ENCODE data around the gene CEP70.
"Not testable (repeated sequence)": the region's sequence is repeated elsewhere in the genome, so short reads cannot be mapped to it uniquely, and the experiment has no call there.

Gene CEP70

GRCh38 chr3:138588445-138588844 is 5.6 kb downstream of the CEP70 start:
- DNase-seq = no peak

GRCh38 chr3:138587374-138587773 is 6.7 kb downstream of the CEP70 start:
- no peak for DNase-seq

GRCh38 chr3:138578961-138579574 is 15.0 kb downstream of the CEP70 start:
- no peak for DNase-seq

DNA sequence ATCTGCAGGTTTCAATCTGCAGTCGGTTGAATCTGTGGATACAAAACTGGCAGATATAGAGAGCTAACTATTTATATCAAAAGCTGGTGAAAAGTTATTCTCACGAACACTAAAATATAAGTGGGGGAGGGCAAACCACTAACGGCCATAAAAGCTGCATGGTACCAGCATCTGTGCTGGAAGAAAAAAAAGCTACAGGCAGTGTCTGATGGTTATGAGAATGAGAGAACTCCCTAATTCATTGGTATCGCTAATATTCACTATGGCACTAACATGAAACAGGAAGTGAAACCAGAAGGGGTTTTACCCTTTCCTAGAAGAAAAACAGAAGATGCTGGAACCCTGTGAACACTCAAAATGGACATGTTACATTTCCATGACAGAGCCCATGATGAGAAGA is 15.9 kb downstream of the CEP70 start:
- DNase-seq = no peak

DNA sequence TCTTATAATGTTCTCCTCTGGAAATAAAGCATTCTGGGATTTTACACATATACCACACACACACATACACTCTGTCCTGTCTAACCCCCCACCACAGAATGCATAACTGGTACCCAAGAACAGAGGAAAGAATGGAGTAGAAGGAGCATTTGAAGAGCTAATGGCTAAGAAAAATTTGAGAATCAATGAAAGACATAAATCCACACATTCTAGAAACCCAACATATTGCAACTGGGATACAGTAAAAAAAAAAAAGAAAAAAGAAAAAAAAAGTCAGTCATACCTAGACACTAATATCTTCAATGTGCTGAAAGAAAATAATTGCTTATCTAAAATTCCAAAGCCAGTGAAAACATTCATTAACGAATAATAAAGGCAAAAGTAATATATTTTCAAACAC is 20.9 kb downstream of the CEP70 start:
- no peak for DNase-seq

- not testable (repeated sequence) for DNase-seq
These were observed 24.4 kb downstream of the CEP70 start for GRCh38 chr3:138569624-138570023.

DNA sequence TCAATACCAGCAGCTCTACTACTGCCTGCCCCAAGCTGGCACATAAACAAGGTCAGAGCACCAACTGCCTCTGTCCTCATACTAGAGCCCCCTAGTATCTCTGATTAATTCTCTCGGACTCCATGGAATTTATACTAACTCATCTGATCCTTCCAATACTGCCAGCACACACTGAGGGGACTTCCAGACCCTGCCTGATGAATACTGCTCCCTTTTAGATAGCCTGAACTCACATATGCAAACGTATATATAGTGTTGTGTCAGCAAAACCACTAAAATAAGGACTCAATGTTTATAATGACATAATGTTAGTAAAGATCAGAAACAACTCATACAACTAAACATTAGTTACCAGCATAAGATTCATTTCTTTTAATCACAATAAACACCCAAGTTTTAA is 25.0 kb downstream of the CEP70 start:
- no peak for DNase-seq

- no peak for DNase-seq
These were observed 26.7 kb downstream of the CEP70 start for GRCh38 chr3:138567403-138567802.

GRCh38 chr3:138566293-138566692 is 27.8 kb downstream of the CEP70 start:
- not testable (repeated sequence) for DNase-seq

- DNase-seq = not testable (repeated sequence)
These were observed 31.2 kb downstream of the CEP70 start for GRCh38 chr3:138562902-138563301.

DNA sequence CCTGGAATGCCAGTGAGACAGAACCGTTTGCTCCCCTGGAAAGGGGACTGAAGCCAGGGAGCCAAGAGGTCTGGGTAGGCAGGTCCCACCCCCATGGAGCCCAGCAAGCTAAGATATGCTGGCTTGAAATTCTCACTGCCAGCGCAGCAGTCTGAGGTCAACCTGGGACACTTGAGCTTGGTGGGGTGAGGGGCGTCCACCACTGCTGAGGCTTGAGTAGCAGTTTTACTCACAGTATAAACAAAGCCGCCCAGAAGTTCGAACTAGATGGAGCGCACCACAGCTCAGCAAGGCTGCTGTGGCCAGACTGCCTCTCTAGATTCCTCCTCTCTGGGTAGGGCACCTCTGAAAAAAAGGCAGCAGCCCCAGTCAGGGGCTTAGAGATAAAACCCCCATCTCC is 33.6 kb downstream of the CEP70 start:
- no peak for DNase-seq

DNA sequence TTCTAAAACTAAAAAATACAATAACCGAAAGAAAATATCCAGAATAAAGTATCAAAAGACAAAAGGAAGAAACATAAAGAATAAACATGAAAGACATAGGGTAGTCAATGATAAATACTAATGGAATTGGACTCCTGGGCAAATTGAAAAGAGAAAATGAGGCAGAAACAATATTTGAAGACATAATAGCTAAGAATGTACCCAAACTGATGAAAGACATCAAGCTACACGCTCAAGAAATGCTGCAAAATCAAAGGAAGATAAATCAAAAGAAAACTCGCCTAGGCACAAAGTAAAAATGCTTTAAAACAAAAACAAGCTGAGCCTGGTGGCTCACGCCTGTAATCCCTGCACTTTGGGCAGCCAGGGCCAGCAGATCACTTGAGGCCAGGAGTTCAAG is 34.9 kb downstream of the CEP70 start:
- no peak for DNase-seq

GRCh38 chr3:138554775-138555174 is 39.3 kb downstream of the CEP70 start:
- not testable (repeated sequence) for DNase-seq

GRCh38 chr3:138550958-138551357 is 43.1 kb downstream of the CEP70 start:
- DNase-seq = not testable (repeated sequence)

- DNase-seq = no peak
These were observed 44.7 kb downstream of the CEP70 start for GRCh38 chr3:138549179-138549977.

DNA sequence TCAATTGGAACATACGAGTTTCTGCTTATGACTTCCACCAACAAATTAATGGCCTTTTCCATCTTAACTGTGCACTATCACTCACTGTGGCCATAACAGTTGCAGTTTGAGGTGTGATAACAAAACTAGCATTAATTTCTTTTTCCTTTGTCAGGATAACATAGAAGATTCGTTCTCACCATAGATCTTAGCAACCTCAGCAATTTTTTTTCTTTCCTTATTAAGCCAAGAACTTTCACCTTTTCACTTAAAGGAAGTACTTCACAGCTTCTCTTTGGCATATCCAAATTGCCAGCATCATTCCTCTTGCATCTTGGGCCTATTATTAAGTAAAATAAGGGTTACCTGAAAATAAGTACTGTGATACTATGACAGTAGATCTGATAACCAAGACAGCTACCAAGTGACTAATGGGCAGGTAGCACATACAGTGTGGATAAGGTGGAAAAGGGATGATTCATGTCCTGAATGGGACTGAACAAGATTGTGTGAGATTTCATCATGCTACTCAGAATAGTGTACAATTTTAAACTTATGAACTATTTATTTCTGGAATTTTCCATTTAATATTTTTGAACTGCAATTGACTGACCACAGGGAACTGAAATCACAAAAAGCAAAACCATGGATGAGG is 46.6 kb downstream of the CEP70 start:
- no peak for DNase-seq

- no peak for DNase-seq
These were observed 49.5 kb downstream of the CEP70 start for GRCh38 chr3:138544546-138544945.

DNA sequence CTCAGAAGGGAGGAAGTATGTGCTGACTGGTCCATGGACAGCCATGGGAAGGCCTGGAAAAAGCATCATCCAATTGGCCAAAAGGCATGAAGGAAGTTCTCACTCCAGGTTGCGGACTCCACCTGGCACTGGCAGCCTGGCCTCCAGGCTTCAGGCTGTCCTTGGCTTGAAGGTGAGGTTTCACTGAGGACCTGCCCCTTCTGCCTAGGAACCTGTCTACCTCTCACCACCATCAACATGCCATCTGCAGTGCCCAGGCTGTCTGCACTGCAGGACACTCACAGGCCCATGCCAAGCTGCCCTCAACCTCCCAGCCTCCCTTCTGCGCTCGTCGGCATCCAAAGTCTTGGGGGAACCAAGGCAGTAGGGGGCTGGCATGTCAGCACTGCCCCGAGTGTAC is 51.1 kb downstream of the CEP70 start:
- no peak for DNase-seq

- DNase-seq = no peak
These were observed 54.7 kb downstream of the CEP70 start for GRCh38 chr3:138539352-138539751.

- not testable (repeated sequence) for DNase-seq
These were observed 72.6 kb downstream of the CEP70 start for GRCh38 chr3:138521445-138521844.

GRCh38 chr3:138513090-138513843 is 80.8 kb downstream of the CEP70 start:
- no peak for DNase-seq

DNA sequence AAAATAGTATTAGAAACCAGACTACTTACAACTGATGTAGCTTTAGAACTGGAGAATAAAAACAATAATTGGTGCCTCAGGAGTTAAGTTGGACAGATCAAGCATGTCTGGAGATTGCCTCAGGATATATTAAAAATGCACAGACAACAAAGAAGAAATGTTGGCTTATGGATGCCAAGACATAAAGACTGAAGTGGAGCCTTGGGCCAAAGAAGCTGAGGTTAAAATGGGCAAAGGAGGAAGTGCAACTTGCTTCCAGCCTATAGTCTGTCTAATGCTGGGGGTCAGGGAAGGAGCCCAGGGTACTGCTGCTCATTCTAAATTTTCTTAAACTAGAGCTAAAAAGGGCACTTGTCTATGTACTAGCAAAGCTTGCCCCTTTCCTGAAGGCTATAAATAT is 82.1 kb downstream of the CEP70 start:
- no peak for DNase-seq

- no peak for DNase-seq
These were observed 84.5 kb downstream of the CEP70 start for GRCh38 chr3:138509586-138509985.

Measured in NCI-H510A (cell line).